T-helper 22 cell (primary cell): ENCODE data around the gene TBC1D7.

Experiments used
- DNase-seq: peaks from one replicate; pipeline ENCODE4 v3.0.0-alpha.2; 2020; ENCODE audit warnings: low read depth

The TBC1D7 gene

GRCh38 chr6:13268913-13269518, 59.3 kb downstream of the TBC1D7 start:
- DNase-seq = no peak

- DNase-seq = no peak
Measured at GRCh38 chr6:13267142-13267651, 61.1 kb downstream of the TBC1D7 start.

- no peak for DNase-seq
Measured at GRCh38 chr6:13263669-13264068, 64.7 kb downstream of the TBC1D7 start.

GRCh38 chr6:13262302-13263230, 65.8 kb downstream of the TBC1D7 start:
- no peak for DNase-seq

- no peak for DNase-seq
Measured at GRCh38 chr6:13261464-13261994, 66.8 kb downstream of the TBC1D7 start.

- no peak for DNase-seq
Measured at GRCh38 chr6:13260831-13261230, 67.5 kb downstream of the TBC1D7 start.

GRCh38 chr6:13260101-13260598, 68.2 kb downstream of the TBC1D7 start:
- DNase-seq = no peak

- DNase-seq = no peak
Measured at GRCh38 chr6:13259393-13259792, 68.9 kb downstream of the TBC1D7 start.

GRCh38 chr6:13256266-13257001, 71.9 kb downstream of the TBC1D7 start:
- DNase-seq = no peak
